Measurements from ENCODE around the gene ACVR1C. TPM values are rescaled to one million over a fixed set of nuclear protein-coding genes. Genes with fewer than 3 reads are reported as not detected.
A peak's percentile ranks its signal among the peaks of the same experiment; 100 is the strongest.

Gene ACVR1C
- total RNA-seq, 1 experiment from 2014 or later = not detected

DNA sequence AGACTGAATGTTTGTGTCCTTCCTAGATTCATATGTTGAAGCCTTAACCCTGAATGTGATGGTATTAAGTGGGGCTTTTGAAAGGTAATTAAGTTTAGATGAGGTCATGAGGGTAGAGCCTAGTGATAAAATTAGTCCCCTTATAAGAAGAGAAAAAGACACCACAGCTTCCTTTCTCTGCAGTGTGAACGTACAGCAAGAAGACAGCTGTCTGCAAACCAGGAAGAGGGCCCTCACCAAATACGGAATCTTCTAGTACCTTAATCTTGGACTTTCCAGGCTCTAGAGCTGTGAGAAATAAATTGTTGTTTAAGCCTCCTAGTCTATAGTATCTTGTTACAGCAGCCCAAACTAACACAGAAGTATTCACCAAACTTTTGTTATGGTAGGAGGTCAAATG lies 127.6 kb downstream of the ACVR1C start:
- Histone ChIP-seq H3K4me3 (no peak overlapping the region), H3K4me1 (replicated peaks) (no peaks in the 10 kb centered on the region), H3K27me3 (replicated peaks) (no peaks in the 10 kb centered on the region), H3K27ac (no peak overlapping the region), H3K9me3 (replicated peaks) (no peaks in the 10 kb centered on the region), H3K36me3 (no peaks in the 10 kb centered on the region)
- DNase-seq (ENCODE audit: low read depth in 1 of 2, low spot score in 2 of 2) = no peak

DNA sequence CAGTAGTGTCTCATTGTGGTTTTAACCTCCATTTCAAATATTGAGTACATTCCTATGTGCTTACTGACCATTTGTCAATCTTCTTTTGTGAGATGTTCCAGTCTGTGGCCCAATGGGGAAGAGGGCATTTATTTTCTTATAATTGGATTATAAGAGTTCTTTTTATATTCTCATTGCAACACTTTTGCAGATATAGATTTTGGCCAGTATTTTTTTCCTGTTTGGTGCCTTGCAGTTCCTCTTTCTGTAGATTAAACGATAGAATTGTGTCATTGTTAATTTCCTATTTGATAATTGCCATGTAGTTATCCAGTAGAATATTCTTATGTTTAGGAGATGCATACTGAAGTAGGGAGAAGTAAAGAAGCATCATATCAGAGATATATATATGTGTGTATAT lies 128.3 kb downstream of the ACVR1C start:
- no peak for DNase-seq (ENCODE audit: low read depth in 1 of 2, low spot score in 2 of 2)
- Histone ChIP-seq H3K27me3 (replicated peaks) (no peaks in the 10 kb centered on the region), H3K27ac (no peak overlapping the region), H3K4me3 (no peak overlapping the region), H3K36me3 (no peaks in the 10 kb centered on the region), H3K9me3 (replicated peaks) (no peaks in the 10 kb centered on the region), H3K4me1 (replicated peaks) (no peaks in the 10 kb centered on the region)

DNA sequence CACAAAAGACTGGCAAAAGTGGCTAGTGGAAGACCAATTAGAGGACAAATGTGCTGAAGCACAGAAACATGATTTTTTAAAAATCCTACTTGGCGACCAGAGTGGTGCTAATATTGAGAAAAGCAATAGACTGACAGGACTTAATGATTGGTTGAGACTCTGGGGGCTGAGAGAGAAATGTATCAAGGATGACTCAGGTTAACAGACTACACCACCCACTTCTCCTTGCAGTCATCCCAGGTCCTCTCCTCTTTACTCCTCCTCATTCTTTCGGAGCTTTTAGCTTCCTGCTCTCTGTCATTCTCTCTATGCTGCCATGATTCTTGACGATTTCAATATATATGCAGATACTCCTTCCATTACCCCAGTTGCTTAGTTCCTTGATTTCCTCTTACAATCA lies 130.2 kb downstream of the ACVR1C start:
- no peaks in the 10 kb centered on the region for H3K36me3 ChIP-seq
- H3K9me3 ChIP-seq (replicated peaks) = no peaks in the 10 kb centered on the region
- no peak overlapping the region for H3K4me3 ChIP-seq
- no peak for DNase-seq (ENCODE audit: low read depth in 1 of 2, low spot score in 2 of 2)
- no peaks in the 10 kb centered on the region for H3K4me1 ChIP-seq (replicated peaks)
- no peak overlapping the region for H3K27ac ChIP-seq
- no peaks in the 10 kb centered on the region for H3K27me3 ChIP-seq (replicated peaks)

DNA sequence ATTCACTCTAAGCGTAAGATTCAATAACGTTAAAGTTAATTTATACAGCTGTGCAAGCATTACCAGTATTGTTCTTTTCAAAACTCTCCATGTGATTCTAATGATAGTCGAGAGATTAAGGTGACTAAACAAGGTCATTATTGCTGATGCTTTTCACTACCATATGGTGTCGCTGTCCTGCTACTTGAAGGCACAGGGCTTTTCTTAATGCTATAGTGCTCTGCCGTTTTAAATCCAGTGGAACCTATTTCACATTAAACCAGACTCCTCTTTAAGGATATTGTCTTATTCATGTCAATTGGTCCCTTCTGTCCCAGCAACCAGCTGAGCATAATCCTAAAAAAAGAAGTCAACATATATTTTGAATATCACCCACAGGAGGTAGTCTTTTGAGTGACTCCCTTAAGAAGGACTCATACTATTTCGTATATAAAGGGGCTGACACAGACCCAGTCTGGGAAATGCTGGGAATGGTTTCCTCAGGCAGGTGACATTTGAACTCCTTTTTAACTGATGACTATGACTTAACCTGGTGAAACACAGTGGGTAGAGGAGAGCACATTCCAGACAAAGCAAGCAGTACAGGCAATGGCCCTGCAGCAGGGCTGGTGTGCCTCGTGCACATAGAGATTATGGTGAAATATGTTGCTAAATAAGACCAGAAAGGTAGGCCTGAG lies 130.9 kb downstream of the ACVR1C start:
- Histone ChIP-seq H3K36me3 (no peaks in the 10 kb centered on the region), H3K9me3 (replicated peaks) (no peaks in the 10 kb centered on the region), H3K27me3 (replicated peaks) (no peaks in the 10 kb centered on the region), H3K27ac (no peak overlapping the region), H3K4me1 (replicated peaks) (no peaks in the 10 kb centered on the region), H3K4me3 (no peak overlapping the region)
- DNase-seq (ENCODE audit: low read depth in 1 of 2, low spot score in 2 of 2) = no peak

DNA sequence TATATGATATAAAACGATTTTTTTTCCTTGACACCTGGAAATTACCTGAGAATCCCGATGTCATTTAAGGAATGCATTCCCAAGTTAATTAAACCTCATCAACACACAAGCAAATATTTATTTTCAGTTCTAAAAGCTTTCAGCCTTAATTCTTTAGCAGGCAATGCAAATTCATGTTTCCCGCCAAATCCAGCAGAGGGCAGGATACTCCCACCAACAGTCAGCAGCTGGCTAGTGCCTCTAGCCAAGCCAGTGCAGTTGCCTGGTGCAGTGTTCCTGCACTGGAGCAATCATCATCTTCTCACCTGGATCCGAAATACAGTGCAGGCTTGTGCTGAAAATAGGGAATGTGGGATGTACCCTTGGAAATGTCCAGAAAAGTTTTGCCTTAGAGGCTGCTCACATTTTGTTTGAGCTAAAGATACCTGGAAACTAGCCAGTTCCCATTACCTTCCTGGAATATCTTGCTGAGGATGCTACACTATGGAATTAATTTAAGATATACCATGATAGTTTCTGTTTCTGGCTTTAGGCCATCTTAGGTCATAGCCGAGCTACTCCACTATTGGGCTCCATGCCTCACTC lies 136.4 kb downstream of the ACVR1C start:
- H3K27ac ChIP-seq = no peak overlapping the region
- H3K4me3 ChIP-seq = no peak overlapping the region
- H3K9me3 ChIP-seq (replicated peaks) = no peaks in the 10 kb centered on the region
- no peaks in the 10 kb centered on the region for H3K4me1 ChIP-seq (replicated peaks)
- no peaks in the 10 kb centered on the region for H3K36me3 ChIP-seq
- peak; percentile 36 to 59 for DNase-seq (ENCODE audit: low read depth in 1 of 2, low spot score in 2 of 2)
- H3K27me3 ChIP-seq (replicated peaks) = no peaks in the 10 kb centered on the region

DNA sequence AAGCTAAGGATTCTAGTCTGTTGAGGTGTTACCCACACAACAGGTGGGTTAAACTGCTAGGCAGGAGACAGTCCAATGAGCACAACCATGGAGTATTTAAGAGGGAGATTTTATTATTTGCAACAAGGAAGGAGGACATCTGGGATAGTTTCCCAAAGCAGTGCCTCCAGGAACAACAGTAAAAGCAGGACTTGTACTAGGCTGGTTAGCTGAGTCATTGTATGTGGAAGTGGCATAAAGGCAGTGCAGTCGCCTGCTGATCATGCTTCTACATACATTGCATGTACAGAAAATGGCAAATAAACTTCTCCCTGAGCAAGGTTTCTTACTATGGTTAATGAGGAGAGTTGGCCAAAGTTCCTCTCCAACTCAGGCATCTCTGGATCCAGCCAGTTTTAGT lies 138.7 kb downstream of the ACVR1C start:
- no peak overlapping the region for H3K27ac ChIP-seq
- no peaks in the 10 kb centered on the region for H3K9me3 ChIP-seq (replicated peaks)
- H3K27me3 ChIP-seq (replicated peaks) = no peaks in the 10 kb centered on the region
- DNase-seq (ENCODE audit: low read depth in 1 of 2, low spot score in 2 of 2) = no peak
- H3K4me1 ChIP-seq (replicated peaks) = no peaks in the 10 kb centered on the region
- H3K36me3 ChIP-seq = no peaks in the 10 kb centered on the region
- no peak overlapping the region for H3K4me3 ChIP-seq

DNA sequence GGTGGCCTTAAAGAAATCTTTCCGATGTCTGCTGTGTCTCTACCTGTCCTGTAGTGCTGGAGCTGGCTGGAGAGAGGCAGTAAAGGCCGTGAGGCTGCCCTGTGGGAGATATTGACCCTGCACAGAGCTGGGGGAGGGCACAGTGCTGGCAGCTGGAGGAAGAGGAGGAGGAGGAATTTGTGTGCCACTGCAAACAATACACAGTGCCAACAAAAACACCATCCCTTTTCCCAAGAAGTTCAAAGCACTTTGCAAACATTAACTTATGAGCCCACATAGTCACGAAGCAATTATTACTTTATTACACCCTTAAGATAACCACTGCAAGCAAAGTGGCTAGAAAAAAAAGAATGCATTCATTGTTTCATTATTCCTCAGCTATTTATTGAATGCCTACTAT lies 139.8 kb downstream of the ACVR1C start:
- H3K27me3 ChIP-seq (replicated peaks) = no peaks in the 10 kb centered on the region
- no peaks in the 10 kb centered on the region for H3K36me3 ChIP-seq
- no peak overlapping the region for H3K4me3 ChIP-seq
- H3K9me3 ChIP-seq (replicated peaks) = no peaks in the 10 kb centered on the region
- no peak for DNase-seq (ENCODE audit: low read depth in 1 of 2, low spot score in 2 of 2)
- no peak overlapping the region for H3K27ac ChIP-seq
- H3K4me1 ChIP-seq (replicated peaks) = no peaks in the 10 kb centered on the region

DNA sequence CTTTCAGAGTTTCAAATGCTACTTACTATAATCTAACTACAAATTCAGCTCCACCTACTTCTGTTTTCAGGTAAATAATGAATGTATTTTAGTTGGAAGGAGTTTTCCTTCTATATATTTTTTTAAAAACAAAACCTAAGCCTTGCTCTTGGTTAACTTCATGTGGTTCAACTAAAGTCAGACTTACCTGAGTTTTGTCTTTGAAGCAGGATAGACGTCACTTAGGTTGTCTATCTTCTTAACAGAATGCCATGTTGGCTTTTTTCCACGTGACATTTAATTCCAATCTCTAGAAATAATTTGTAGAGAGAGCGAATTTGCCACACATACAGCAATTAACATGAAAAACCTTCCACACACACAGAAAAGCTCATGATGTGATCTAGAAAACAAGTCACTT lies 140.9 kb downstream of the ACVR1C start:
- H3K27me3 ChIP-seq (replicated peaks) = no peaks in the 10 kb centered on the region
- DNase-seq (ENCODE audit: low read depth in 1 of 2, low spot score in 2 of 2) = no peak
- no peak overlapping the region for H3K4me3 ChIP-seq
- no peaks in the 10 kb centered on the region for H3K36me3 ChIP-seq
- H3K9me3 ChIP-seq (replicated peaks) = no peaks in the 10 kb centered on the region
- H3K27ac ChIP-seq = no peak overlapping the region
- no peaks in the 10 kb centered on the region for H3K4me1 ChIP-seq (replicated peaks)

DNA sequence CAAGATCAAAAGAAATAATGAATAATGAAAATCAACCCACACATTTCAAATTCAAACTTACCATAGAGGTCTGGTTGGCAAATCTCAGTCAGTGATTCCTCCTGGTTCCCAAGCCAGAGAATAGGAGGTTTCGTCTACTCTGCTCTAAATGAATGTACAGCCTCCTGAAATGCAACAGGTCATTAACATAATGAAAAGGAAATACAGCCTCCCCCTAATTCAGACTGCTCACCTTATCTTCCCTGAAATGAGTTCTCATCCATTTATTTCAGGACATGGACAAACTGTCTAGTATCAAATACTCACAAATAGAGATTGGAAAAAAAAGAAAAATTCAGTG lies 141.4 kb downstream of the ACVR1C start:
- no peak for DNase-seq (ENCODE audit: low read depth in 1 of 2, low spot score in 2 of 2)
- Histone ChIP-seq H3K9me3 (replicated peaks) (no peaks in the 10 kb centered on the region), H3K36me3 (no peaks in the 10 kb centered on the region), H3K4me3 (no peak overlapping the region), H3K4me1 (replicated peaks) (no peaks in the 10 kb centered on the region), H3K27me3 (replicated peaks) (no peaks in the 10 kb centered on the region), H3K27ac (no peak overlapping the region)

DNA sequence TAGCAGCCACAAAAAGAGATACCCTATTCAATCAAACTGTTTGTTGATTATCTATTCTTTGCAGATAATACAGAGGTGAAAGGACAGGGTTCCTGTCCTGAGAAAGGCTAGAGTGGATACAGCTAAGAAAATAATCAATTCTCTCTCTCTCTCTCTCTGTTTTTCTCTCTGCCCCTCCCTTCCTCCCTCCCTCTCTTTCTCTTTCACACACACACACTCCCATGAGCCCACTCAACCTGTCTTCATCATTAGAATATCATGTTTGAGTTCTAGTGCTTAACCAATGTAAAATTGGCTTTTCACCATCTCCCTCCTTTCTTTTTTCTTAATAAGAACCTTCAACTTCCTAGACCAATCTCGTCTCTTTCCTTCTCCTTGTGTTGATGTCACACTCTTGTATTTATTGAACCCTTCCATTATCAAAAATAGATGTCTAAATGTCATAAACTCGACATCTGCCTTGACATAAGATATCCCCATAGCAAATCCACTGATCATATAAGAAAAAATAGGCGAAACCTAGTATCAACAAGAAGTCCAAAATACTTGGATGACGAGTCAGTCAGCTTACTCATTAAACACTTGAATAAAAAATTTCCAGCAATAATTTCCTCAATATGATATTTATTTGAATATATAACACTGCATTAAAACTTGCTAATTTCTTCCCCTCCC lies 141.9 kb downstream of the ACVR1C start:
- no peaks in the 10 kb centered on the region for H3K27me3 ChIP-seq (replicated peaks)
- no peaks in the 10 kb centered on the region for H3K4me1 ChIP-seq (replicated peaks)
- no peak overlapping the region for H3K4me3 ChIP-seq
- H3K36me3 ChIP-seq = no peaks in the 10 kb centered on the region
- no peaks in the 10 kb centered on the region for H3K9me3 ChIP-seq (replicated peaks)
- no peak overlapping the region for H3K27ac ChIP-seq
- no peak for DNase-seq (ENCODE audit: low read depth in 1 of 2, low spot score in 2 of 2)

DNA sequence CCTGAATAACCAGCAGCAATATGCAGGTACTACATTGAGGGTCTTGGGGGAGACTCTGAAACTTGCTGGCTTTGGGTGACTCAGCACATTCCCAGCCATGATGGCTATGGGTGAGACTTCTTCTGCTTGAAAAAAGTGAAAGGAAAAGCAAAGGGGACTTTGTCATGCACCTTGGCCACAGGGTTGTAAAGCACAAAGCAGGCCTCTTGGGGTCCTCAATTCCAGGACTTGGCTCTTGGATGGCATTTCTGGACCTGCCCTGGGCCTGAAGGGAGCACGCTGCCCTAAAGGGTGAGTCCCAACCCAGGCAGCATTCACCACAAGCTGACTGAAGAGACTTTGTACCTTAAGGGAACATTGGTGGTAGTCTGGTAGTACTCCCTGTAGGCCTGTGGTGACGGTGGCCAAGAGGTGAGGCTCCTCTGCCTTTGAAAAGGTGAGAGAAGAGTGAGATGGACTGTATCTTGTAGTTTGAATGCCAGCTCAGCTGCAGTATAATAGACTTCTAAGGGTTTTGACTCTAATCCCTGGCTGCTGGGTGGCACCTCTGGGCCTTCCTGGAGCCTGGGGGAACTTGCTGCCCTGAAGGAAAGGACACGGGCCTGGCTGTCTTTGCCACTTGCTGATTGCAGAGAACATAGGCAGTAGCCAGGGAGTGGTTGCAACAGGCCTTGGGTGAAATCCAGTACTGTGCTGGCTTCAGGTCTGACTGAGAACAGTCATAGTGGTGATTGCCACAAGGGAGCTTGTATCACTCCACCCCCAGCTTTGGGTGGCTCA lies 148.3 kb downstream of the ACVR1C start:
- H3K4me1 ChIP-seq (replicated peaks) = no peaks in the 10 kb centered on the region; the same call in 1 of the 2 replicates
- no peak for DNase-seq (ENCODE audit: low read depth in 1 of 2, low spot score in 2 of 2)
- no peaks in the 10 kb centered on the region for H3K27me3 ChIP-seq (replicated peaks)
- no peaks in the 10 kb centered on the region for H3K9me3 ChIP-seq (replicated peaks)
- H3K4me3 ChIP-seq = no peak overlapping the region
- no peaks in the 10 kb centered on the region for H3K36me3 ChIP-seq
- H3K27ac ChIP-seq = no peak overlapping the region

DNA sequence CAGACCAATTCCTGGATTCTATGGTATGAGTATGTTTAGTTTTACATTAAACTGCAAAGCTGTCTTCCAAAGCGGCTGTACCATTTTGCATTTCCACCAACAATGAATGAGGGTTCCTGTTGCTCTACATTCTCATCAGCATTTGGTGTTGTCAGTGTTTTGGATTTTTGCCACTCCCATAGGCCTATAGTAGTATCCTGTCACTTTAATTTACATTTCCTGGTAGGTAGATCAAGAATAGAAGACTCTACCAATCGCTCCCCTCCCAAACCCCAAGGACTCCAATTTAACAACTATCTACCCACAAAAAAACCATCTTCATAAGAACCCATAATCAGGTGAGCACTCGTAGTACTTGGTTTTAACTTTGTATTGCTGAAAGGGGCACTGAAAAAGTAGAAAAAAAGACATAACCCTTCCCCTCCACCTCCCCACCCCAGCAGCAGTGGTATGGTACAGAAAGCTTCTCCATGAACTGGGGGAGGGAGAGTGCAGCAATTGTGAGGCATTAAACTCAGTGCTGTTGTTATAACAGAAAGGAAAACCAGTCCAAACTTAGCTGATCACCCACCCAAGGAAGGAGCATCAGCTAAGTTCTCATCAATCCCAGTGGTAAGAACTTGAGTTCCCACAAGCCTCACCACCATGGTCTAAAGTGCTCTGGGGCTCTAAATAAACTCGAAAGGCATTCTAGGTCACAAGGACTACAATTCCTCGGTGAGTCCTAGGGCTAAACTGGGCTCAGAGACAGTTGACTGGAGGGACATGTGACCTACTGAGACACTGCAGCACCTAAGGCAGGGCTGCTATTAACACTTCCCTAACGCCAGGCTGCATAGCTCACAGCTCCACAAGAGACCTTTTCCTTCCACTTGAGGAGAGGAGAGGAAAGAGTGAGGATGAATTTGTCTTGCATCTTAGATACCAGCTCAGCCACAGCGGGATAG lies 149.3 kb downstream of the ACVR1C start:
- Histone ChIP-seq H3K4me1 (replicated peaks) (no peaks in the 10 kb centered on the region; the same call in 1 of the 2 replicates), H3K27me3 (replicated peaks) (no peaks in the 10 kb centered on the region), H3K27ac (no peak overlapping the region), H3K4me3 (no peak overlapping the region), H3K9me3 (replicated peaks) (no peaks in the 10 kb centered on the region), H3K36me3 (no peaks in the 10 kb centered on the region)
- no peak for DNase-seq (ENCODE audit: low read depth in 1 of 2, low spot score in 2 of 2)

DNA sequence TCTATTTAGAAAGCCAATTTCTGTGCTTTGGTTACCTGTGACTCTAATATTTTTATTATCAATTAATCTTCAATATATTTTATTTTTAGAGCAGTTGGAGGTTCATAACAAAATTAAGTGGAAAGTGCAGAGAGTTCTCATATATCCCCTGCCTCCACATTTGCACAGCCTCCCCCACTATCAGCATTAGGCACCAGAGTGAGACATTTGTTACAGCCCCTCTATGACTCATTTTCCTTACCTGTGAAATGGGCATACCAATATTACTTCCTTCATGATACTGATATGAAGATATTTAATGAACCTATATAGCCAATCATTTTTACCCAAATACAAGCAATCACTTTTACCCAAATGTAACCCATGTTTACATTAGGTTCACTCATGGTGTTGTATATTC lies 150.7 kb downstream of the ACVR1C start:
- no peak overlapping the region for H3K4me3 ChIP-seq
- no peaks in the 10 kb centered on the region for H3K9me3 ChIP-seq (replicated peaks)
- no peak overlapping the region for H3K27ac ChIP-seq
- H3K36me3 ChIP-seq = no peaks in the 10 kb centered on the region
- H3K4me1 ChIP-seq (replicated peaks) = no peaks in the 10 kb centered on the region; the same call in 1 of the 2 replicates
- H3K27me3 ChIP-seq (replicated peaks) = no peaks in the 10 kb centered on the region
- DNase-seq (ENCODE audit: low read depth in 1 of 2, low spot score in 2 of 2) = no peak
